ENCODE measurements around the gene SPESP1. TPM values are rescaled to one million over a fixed set of nuclear protein-coding genes. Genes with fewer than 3 reads are reported as not detected.
A peak's percentile ranks its signal among the peaks of the same experiment; 100 is the strongest.

The SPESP1 gene
- polyA plus RNA-seq, 1 of the 3 experiments (the other 2 are of a cell fraction): not detected

- H3F3A ChIP-seq (replicated peaks; ENCODE audit: insufficient read depth): no peaks in the 10 kb centered on the region
- no peaks in the 10 kb centered on the region for H3K79me2 ChIP-seq (ENCODE audit: insufficient read depth)
- H3K36me3 ChIP-seq (replicated peaks in 1 of 2; ENCODE audit: control insufficient read depth in 1 of 2, insufficient read depth in 2 of 2, low read length in 1 of 2): no peaks in the 10 kb centered on the region
- H2AFZ ChIP-seq (ENCODE audit: low read depth): no peak overlapping the region
- DNase-seq: no peak
- POLR2A ChIA-PET: no interaction called here
- CTCF ChIA-PET: interaction anchor here (1.0 to 1.7 kb wide), 3 partner anchors 10 to 432 kb away, joined by 3 to 4 read pairs (median 3); no protein-coding TSS in a partner anchor
- no peaks in the 10 kb centered on the region for H4K20me1 ChIP-seq (ENCODE audit: insufficient read depth)
- H3K9me3 ChIP-seq: no peaks in the 10 kb centered on the region
- no peaks in the 10 kb centered on the region for H3K9me2 ChIP-seq
- peaks cover 0 to 3% of the 10 kb centered on the region in 2 experiments; a peak in 1 of 4 replicates for H3K4me1 ChIP-seq (ENCODE audit: control insufficient read depth in 1 of 2, insufficient read depth in 2 of 2, low read depth in 1 of 2, low read length in 1 of 2)
- no peak overlapping the region for H3K27ac ChIP-seq (ENCODE audit: low read depth in 2 of 2, low read length in 1 of 2)
- TF ChIP-seq, protein P1, sequence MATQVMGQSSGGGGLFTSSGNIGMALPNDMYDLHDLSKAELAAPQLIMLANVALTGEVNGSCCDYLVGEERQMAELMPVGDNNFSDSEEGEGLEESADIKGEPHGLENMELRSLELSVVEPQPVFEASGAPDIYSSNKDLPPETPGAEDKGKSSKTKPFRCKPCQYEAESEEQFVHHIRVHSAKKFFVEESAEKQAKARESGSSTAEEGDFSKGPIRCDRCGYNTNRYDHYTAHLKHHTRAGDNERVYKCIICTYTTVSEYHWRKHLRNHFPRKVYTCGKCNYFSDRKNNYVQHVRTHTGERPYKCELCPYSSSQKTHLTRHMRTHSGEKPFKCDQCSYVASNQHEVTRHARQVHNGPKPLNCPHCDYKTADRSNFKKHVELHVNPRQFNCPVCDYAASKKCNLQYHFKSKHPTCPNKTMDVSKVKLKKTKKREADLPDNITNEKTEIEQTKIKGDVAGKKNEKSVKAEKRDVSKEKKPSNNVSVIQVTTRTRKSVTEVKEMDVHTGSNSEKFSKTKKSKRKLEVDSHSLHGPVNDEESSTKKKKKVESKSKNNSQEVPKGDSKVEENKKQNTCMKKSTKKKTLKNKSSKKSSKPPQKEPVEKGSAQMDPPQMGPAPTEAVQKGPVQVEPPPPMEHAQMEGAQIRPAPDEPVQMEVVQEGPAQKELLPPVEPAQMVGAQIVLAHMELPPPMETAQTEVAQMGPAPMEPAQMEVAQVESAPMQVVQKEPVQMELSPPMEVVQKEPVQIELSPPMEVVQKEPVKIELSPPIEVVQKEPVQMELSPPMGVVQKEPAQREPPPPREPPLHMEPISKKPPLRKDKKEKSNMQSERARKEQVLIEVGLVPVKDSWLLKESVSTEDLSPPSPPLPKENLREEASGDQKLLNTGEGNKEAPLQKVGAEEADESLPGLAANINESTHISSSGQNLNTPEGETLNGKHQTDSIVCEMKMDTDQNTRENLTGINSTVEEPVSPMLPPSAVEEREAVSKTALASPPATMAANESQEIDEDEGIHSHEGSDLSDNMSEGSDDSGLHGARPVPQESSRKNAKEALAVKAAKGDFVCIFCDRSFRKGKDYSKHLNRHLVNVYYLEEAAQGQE (IDR thresholded peaks at IDR 0.05; ENCODE audit: low read depth, low read length): no peak
- 0 out of 2 replicates have a peak, but pooled peaks have one; percentile 10 for TF ChIP-seq GATA2 (CRISPR knock-in tag; IDR thresholded peaks at IDR 0.05)
- H3K4me2 ChIP-seq: no peak overlapping the region
- 58% methylated on average over 4 of the region's 4 CpGs for WGBS (ENCODE audit: low lambda C conversion rate)
- H3K9ac ChIP-seq: no peak overlapping the region
- peaks cover 1% of the 10 kb centered on the region; the same call in 1 of the 2 replicates for H3K27me3 ChIP-seq (ENCODE audit: insufficient read depth)
- H3K4me3 ChIP-seq (ENCODE audit: low read depth in 2 of 2, low read length in 1 of 2): no peak overlapping the region
Observed at GRCh38 chr15:68981941-68982340, 51.6 kb downstream of the SPESP1 start.

- DNase-seq: no peak
- TF ChIP-seq TAF1 (IDR thresholded peaks at IDR 0.05; ENCODE audit: borderline replicate concordance, low read depth, low read length): no peak
- TF ChIP-seq, protein P2, sequence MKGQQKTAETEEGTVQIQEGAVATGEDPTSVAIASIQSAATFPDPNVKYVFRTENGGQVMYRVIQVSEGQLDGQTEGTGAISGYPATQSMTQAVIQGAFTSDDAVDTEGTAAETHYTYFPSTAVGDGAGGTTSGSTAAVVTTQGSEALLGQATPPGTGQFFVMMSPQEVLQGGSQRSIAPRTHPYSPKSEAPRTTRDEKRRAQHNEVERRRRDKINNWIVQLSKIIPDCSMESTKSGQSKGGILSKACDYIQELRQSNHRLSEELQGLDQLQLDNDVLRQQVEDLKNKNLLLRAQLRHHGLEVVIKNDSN (IDR thresholded peaks at IDR 0.05; ENCODE audit: borderline replicate concordance, low read depth): no peak
- TF ChIP-seq EZH2phosphoT487 (IDR thresholded peaks at IDR 0.05; ENCODE audit: borderline replicate concordance, low read depth): no peak
- TF ChIP-seq TEAD4 (IDR thresholded peaks at IDR 0.05; ENCODE audit: borderline replicate concordance, insufficient read depth): no peak
- TF ChIP-seq FOXM1 (IDR thresholded peaks at IDR 0.05; ENCODE audit: low read depth): no peak
- TF ChIP-seq, protein P3, sequence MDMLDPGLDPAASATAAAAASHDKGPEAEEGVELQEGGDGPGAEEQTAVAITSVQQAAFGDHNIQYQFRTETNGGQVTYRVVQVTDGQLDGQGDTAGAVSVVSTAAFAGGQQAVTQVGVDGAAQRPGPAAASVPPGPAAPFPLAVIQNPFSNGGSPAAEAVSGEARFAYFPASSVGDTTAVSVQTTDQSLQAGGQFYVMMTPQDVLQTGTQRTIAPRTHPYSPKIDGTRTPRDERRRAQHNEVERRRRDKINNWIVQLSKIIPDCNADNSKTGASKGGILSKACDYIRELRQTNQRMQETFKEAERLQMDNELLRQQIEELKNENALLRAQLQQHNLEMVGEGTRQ (IDR thresholded peaks at IDR 0.05; ENCODE audit: borderline replicate concordance, low read depth, low read length): no peak
- no peak for TF ChIP-seq YY1 (IDR thresholded peaks at IDR 0.05; ENCODE audit: low read depth)
- no peak for TF ChIP-seq RXRA (IDR thresholded peaks at IDR 0.05; ENCODE audit: borderline replicate concordance, low read depth)
- no peak for TF ChIP-seq RAD21 (IDR thresholded peaks at IDR 0.05; ENCODE audit: low read length)
- TF ChIP-seq, protein P4, sequence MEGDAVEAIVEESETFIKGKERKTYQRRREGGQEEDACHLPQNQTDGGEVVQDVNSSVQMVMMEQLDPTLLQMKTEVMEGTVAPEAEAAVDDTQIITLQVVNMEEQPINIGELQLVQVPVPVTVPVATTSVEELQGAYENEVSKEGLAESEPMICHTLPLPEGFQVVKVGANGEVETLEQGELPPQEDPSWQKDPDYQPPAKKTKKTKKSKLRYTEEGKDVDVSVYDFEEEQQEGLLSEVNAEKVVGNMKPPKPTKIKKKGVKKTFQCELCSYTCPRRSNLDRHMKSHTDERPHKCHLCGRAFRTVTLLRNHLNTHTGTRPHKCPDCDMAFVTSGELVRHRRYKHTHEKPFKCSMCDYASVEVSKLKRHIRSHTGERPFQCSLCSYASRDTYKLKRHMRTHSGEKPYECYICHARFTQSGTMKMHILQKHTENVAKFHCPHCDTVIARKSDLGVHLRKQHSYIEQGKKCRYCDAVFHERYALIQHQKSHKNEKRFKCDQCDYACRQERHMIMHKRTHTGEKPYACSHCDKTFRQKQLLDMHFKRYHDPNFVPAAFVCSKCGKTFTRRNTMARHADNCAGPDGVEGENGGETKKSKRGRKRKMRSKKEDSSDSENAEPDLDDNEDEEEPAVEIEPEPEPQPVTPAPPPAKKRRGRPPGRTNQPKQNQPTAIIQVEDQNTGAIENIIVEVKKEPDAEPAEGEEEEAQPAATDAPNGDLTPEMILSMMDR (IDR thresholded peaks at IDR 0.05): no peak
- no peak for TF ChIP-seq MXI1 (IDR thresholded peaks at IDR 0.05; ENCODE audit: low read depth, low read length)
- TF ChIP-seq TCF12 (IDR thresholded peaks at IDR 0.05): no peak
- no peak for TF ChIP-seq ELF1 (IDR thresholded peaks at IDR 0.05)
- TF ChIP-seq ZBTB33 (IDR thresholded peaks at IDR 0.05; ENCODE audit: borderline replicate concordance, low read depth): no peak
- Histone ChIP-seq H3F3A (replicated peaks; ENCODE audit: insufficient read depth) (no peaks in the 10 kb centered on the region), H3K4me2 (no peak overlapping the region), H3K36me3 (replicated peaks in 1 of 2; ENCODE audit: control insufficient read depth in 1 of 2, insufficient read depth in 2 of 2, low read length in 1 of 2) (no peaks in the 10 kb centered on the region), H3K4me1 (ENCODE audit: control insufficient read depth in 1 of 2, insufficient read depth in 2 of 2, low read depth in 1 of 2, low read length in 1 of 2) (peaks cover 0 to 3% of the 10 kb centered on the region in 2 experiments; a peak in 1 of 4 replicates), H3K27ac (ENCODE audit: low read depth in 2 of 2, low read length in 1 of 2) (no peak overlapping the region), H3K9ac (no peak overlapping the region), H3K9me3 (no peaks in the 10 kb centered on the region), H3K4me3 (ENCODE audit: low read depth in 2 of 2, low read length in 1 of 2) (no peak overlapping the region), H4K20me1 (ENCODE audit: insufficient read depth) (no peaks in the 10 kb centered on the region), H3K9me2 (no peaks in the 10 kb centered on the region), H3K79me2 (ENCODE audit: insufficient read depth) (no peaks in the 10 kb centered on the region), H2AFZ (ENCODE audit: low read depth) (no peak overlapping the region), H3K27me3 (ENCODE audit: insufficient read depth) (peaks cover 6% of the 10 kb centered on the region; the same call in 1 of the 2 replicates)
- ChIA-PET CTCF (no interaction called here), POLR2A (no interaction called here)
- 77% methylated on average over 6 of the region's 6 CpGs for WGBS (ENCODE audit: low lambda C conversion rate)
Observed at GRCh38 chr15:68982976-68983563, 52.7 kb downstream of the SPESP1 start.
